ENCODE measurements around the gene LAMTOR5.

Gene LAMTOR5

GRCh38 chr1:110433803-110434202 lies 26.3 kb upstream of the LAMTOR5 start:
- Histone ChIP-seq H3K9me3 (ENCODE audit: low read depth, low read length) (no peaks in the 10 kb centered on the region), H3K27ac (no peak overlapping the region), H3K9ac (ENCODE audit: insufficient read length) (no peak overlapping the region), H3K36me3 (ENCODE audit: insufficient read depth, low read length) (no peaks in the 10 kb centered on the region), H3K4me3 (no peak overlapping the region)
- no peak for TF ChIP-seq POLR2AphosphoS5 (IDR thresholded peaks at IDR 0.05; ENCODE audit: borderline replicate concordance, low read depth, low read length)
- no peak for TF ChIP-seq FOXP2 (optimal IDR thresholded peaks at IDR 0.05; ENCODE audit: control extremely low read depth, extremely low read length, insufficient read depth)
- TF ChIP-seq EZH2 (IDR thresholded peaks at IDR 0.05): no peak
- DNase-seq (ENCODE audit: low read depth, low spot score): no peak

GRCh38 chr1:110433213-110433612 lies 25.7 kb upstream of the LAMTOR5 start:
- H3K27ac ChIP-seq: no peak overlapping the region
- no peak overlapping the region for H3K9ac ChIP-seq (ENCODE audit: insufficient read length)
- DNase-seq (ENCODE audit: low read depth, low spot score): no peak
- no peaks in the 10 kb centered on the region for H3K9me3 ChIP-seq (ENCODE audit: low read depth, low read length)
- no peak for TF ChIP-seq EZH2 (IDR thresholded peaks at IDR 0.05)
- TF ChIP-seq FOXP2 (optimal IDR thresholded peaks at IDR 0.05; ENCODE audit: control extremely low read depth, extremely low read length, insufficient read depth): no peak
- no peak for TF ChIP-seq POLR2AphosphoS5 (IDR thresholded peaks at IDR 0.05; ENCODE audit: borderline replicate concordance, low read depth, low read length)
- H3K4me3 ChIP-seq: no peak overlapping the region
- no peaks in the 10 kb centered on the region for H3K36me3 ChIP-seq (ENCODE audit: insufficient read depth, low read length)

- H3K36me3 ChIP-seq (ENCODE audit: insufficient read depth, low read length): no peaks in the 10 kb centered on the region
- no peak for TF ChIP-seq EZH2 (IDR thresholded peaks at IDR 0.05)
- TF ChIP-seq POLR2AphosphoS5 (IDR thresholded peaks at IDR 0.05; ENCODE audit: borderline replicate concordance, low read depth, low read length): no peak
- TF ChIP-seq FOXP2 (optimal IDR thresholded peaks at IDR 0.05; ENCODE audit: control extremely low read depth, extremely low read length, insufficient read depth): no peak
- H3K4me3 ChIP-seq: no peak overlapping the region
- no peak overlapping the region for H3K27ac ChIP-seq
- no peaks in the 10 kb centered on the region for H3K9me3 ChIP-seq (ENCODE audit: low read depth, low read length)
- no peak for DNase-seq (ENCODE audit: low read depth, low spot score)
- H3K9ac ChIP-seq (ENCODE audit: insufficient read length): no peak overlapping the region
These were observed 23.4 kb upstream of the LAMTOR5 start for GRCh38 chr1:110430901-110431300.

- no peak overlapping the region for H3K4me3 ChIP-seq
- DNase-seq (ENCODE audit: low read depth, low spot score): no peak
- H3K27ac ChIP-seq: no peak overlapping the region
- no peaks in the 10 kb centered on the region for H3K36me3 ChIP-seq (ENCODE audit: insufficient read depth, low read length)
- no peaks in the 10 kb centered on the region for H3K9me3 ChIP-seq (ENCODE audit: low read depth, low read length)
- TF ChIP-seq FOXP2 (optimal IDR thresholded peaks at IDR 0.05; ENCODE audit: control extremely low read depth, extremely low read length, insufficient read depth): no peak
- no peak for TF ChIP-seq POLR2AphosphoS5 (IDR thresholded peaks at IDR 0.05; ENCODE audit: borderline replicate concordance, low read depth, low read length)
- TF ChIP-seq EZH2 (IDR thresholded peaks at IDR 0.05): no peak
- no peak overlapping the region for H3K9ac ChIP-seq (ENCODE audit: insufficient read length)
These were observed 22.9 kb upstream of the LAMTOR5 start for GRCh38 chr1:110430366-110430765.

- no peaks in the 10 kb centered on the region for H3K9me3 ChIP-seq (ENCODE audit: low read depth, low read length)
- DNase-seq (ENCODE audit: low read depth, low spot score): no peak
- no peak overlapping the region for H3K4me3 ChIP-seq
- no peaks in the 10 kb centered on the region for H3K36me3 ChIP-seq (ENCODE audit: insufficient read depth, low read length)
- no peak overlapping the region for H3K9ac ChIP-seq (ENCODE audit: insufficient read length)
- no peak overlapping the region for H3K27ac ChIP-seq
- TF ChIP-seq FOXP2 (optimal IDR thresholded peaks at IDR 0.05; ENCODE audit: control extremely low read depth, extremely low read length, insufficient read depth) (no peak), EZH2 (IDR thresholded peaks at IDR 0.05) (no peak), POLR2AphosphoS5 (IDR thresholded peaks at IDR 0.05; ENCODE audit: borderline replicate concordance, low read depth, low read length) (no peak)
These were observed 21.5 kb upstream of the LAMTOR5 start for GRCh38 chr1:110428946-110429345.

- Histone ChIP-seq H3K27ac (no peak overlapping the region), H3K9me3 (ENCODE audit: low read depth, low read length) (no peaks in the 10 kb centered on the region), H3K4me3 (no peak overlapping the region), H3K9ac (ENCODE audit: insufficient read length) (no peak overlapping the region), H3K36me3 (ENCODE audit: insufficient read depth, low read length) (no peaks in the 10 kb centered on the region)
- DNase-seq (ENCODE audit: low read depth, low spot score): no peak
- TF ChIP-seq EZH2 (IDR thresholded peaks at IDR 0.05): no peak
- no peak for TF ChIP-seq POLR2AphosphoS5 (IDR thresholded peaks at IDR 0.05; ENCODE audit: borderline replicate concordance, low read depth, low read length)
- no peak for TF ChIP-seq FOXP2 (optimal IDR thresholded peaks at IDR 0.05; ENCODE audit: control extremely low read depth, extremely low read length, insufficient read depth)
These were observed 19.4 kb upstream of the LAMTOR5 start for GRCh38 chr1:110426854-110427253.

- no peak overlapping the region for H3K9ac ChIP-seq (ENCODE audit: insufficient read length)
- H3K27ac ChIP-seq: no peak overlapping the region
- no peaks in the 10 kb centered on the region for H3K9me3 ChIP-seq (ENCODE audit: low read depth, low read length)
- no peaks in the 10 kb centered on the region for H3K36me3 ChIP-seq (ENCODE audit: insufficient read depth, low read length)
- H3K4me3 ChIP-seq: no peak overlapping the region
- no peak for DNase-seq (ENCODE audit: low read depth, low spot score)
- TF ChIP-seq FOXP2 (optimal IDR thresholded peaks at IDR 0.05; ENCODE audit: control extremely low read depth, extremely low read length, insufficient read depth) (no peak), POLR2AphosphoS5 (IDR thresholded peaks at IDR 0.05; ENCODE audit: borderline replicate concordance, low read depth, low read length) (no peak), EZH2 (IDR thresholded peaks at IDR 0.05) (no peak)
These were observed 18.2 kb upstream of the LAMTOR5 start for GRCh38 chr1:110425612-110426152.

GRCh38 chr1:110424699-110425611 lies 17.5 kb upstream of the LAMTOR5 start:
- Histone ChIP-seq H3K27ac (no peak overlapping the region), H3K4me3 (no peak overlapping the region), H3K9ac (ENCODE audit: insufficient read length) (no peak overlapping the region), H3K36me3 (ENCODE audit: insufficient read depth, low read length) (no peaks in the 10 kb centered on the region), H3K9me3 (ENCODE audit: low read depth, low read length) (no peaks in the 10 kb centered on the region)
- no peak for DNase-seq (ENCODE audit: low read depth, low spot score)
- TF ChIP-seq POLR2AphosphoS5 (IDR thresholded peaks at IDR 0.05; ENCODE audit: borderline replicate concordance, low read depth, low read length): no peak
- no peak for TF ChIP-seq FOXP2 (optimal IDR thresholded peaks at IDR 0.05; ENCODE audit: control extremely low read depth, extremely low read length, insufficient read depth)
- TF ChIP-seq EZH2 (IDR thresholded peaks at IDR 0.05): no peak

All from SK-N-MC (cell line).